Lung (tissue), 12 donors: ENCODE data around the gene GSK3A. TPM values are rescaled to one million over a fixed set of nuclear protein-coding genes. Genes with fewer than 3 reads are reported as not detected.

Experiments used
- ATAC-seq: fragments of 200-7000 bp; cut with Tn5 transposase; one replicate; pipeline ENCODE4 v1.9.1; 2020; ENCODE audit warnings: moderate number of reproducible peaks; ENCODE audit not compliant: insufficient read depth, low FRiP score
- DNase-seq, 3 donors: peaks; one replicate each; pipeline ENCODE4 v3.0.0-alpha.2; 2013 to 2017
- H3K27ac ChIP-seq, 2 donors: one replicate each; pipeline ENCODE4 v1.5.1; 2013; ENCODE audit warnings: mild to moderate bottlenecking in 2 of 2, moderate library complexity in 2 of 2, control low read depth in 1 of 2, inconsistent platforms in 1 of 2, low read depth in 1 of 2, low read length in 1 of 2
- H3K27me3 ChIP-seq, 3 donors: one replicate each; pipeline ENCODE4 v1.5.1; 2013; ENCODE audit warnings: low read length in 2 of 3; ENCODE audit not compliant: control insufficient read depth in 3 of 3, insufficient read depth in 3 of 3
- H3K36me3 ChIP-seq, 4 donors: one replicate each; pipeline ENCODE4 v1.5.1; 2013; ENCODE audit warnings: low read length in 4 of 4, mild to moderate bottlenecking in 1 of 4, moderate library complexity in 1 of 4; ENCODE audit not compliant: control insufficient read depth in 4 of 4, insufficient read depth in 4 of 4
- H3K4me1 ChIP-seq, 5 donors: one replicate each; pipeline ENCODE4 v1.5.1; 2013; ENCODE audit warnings: low read length in 5 of 5, mild to moderate bottlenecking in 2 of 5, moderate library complexity in 1 of 5; ENCODE audit not compliant: control insufficient read depth in 5 of 5, insufficient read depth in 5 of 5
- H3K4me3 ChIP-seq: one replicate; pipeline ENCODE4 v1.5.1; 2013; ENCODE audit warnings: mild to moderate bottlenecking, control low read depth, moderate library complexity
- H3K9ac ChIP-seq, 2 donors: one replicate each; pipeline ENCODE4 v1.5.1; 2013; ENCODE audit warnings: low read length in 2 of 2, control low read depth in 1 of 2; ENCODE audit not compliant: insufficient read depth in 1 of 2
- H3K9me3 ChIP-seq, 4 donors: one replicate each; pipeline ENCODE4 v1.5.1; 2013; ENCODE audit warnings: low read length in 3 of 4, mild to moderate bottlenecking in 1 of 4, moderate library complexity in 1 of 4; ENCODE audit not compliant: control insufficient read depth in 4 of 4, insufficient read depth in 3 of 4
- CTCF ChIP-seq: IDR thresholded peaks from 2 replicates; pipeline ENCODE4 v1.5.1; 2012; ENCODE audit warnings: mild to moderate bottlenecking; ENCODE audit errors: control extremely low read depth, extremely low read depth
- WGBS, 2 donors: extraction: QIAGEN DNeasy Blood & Tissue Kit; methylation state at CpG; one replicate each; pipeline ENCODE4 v1.1.7; 2013; 5-methylcytosine and 5-hydroxymethylcytosine counted together
- polyA plus RNA-seq, 2 donors: library from polyadenylated mRNA; stranded (reverse); fragments of 200-250 nt; gene quantifications; one replicate each; pipeline ENCODE4 v1.2.1, GENCODE V29; 2013
- total RNA-seq, 2 donors: library from RNA; depleted of rRNA in 1 of 2; stranded (reverse); fragments of >200 nt in 1 of 2; gene quantifications; one replicate each; pipeline ENCODE4 v1.2.1, GENCODE V29; 2014 to 2021
- donor health status: control.
- donor health status: control.
- donor health status: Bipolar disorder and iron deficiency.
- donor health status: healthy.
- donor health status: DM: yes; HTN: yes; CAD: no.

Gene GSK3A
- total and polyA plus RNA-seq, 4 donors, result 23.7 to 54.2 (median 46.2) TPM

GRCh38 chr19:42207767-42208271 lies 34.6 kb downstream of the GSK3A start:
- ATAC-seq (no peak), DNase-seq (no peak)
- no peaks in the 10 kb centered on the region for H3K27me3 ChIP-seq
- H3K4me1 ChIP-seq, result no peaks in the 10 kb centered on the region
- TF ChIP-seq CTCF, result no peak
- H3K9me3 ChIP-seq, result no peaks in the 10 kb centered on the region
- 54 to 78% methylated on average over 6 of the region's 6 CpGs for WGBS, 2 donors
- peak overlapping the region in 1 of 2 donors; percentile 15 for H3K27ac ChIP-seq
- no peak overlapping the region for H3K9ac ChIP-seq
- peaks cover 7 to 50% (median 14%) of the 10 kb centered on the region in 4 donors for H3K36me3 ChIP-seq
- no peak overlapping the region for H3K4me3 ChIP-seq

GRCh38 chr19:42206871-42207755 lies 35.3 kb downstream of the GSK3A start:
- peak overlapping the region in 1 of 2 donors; percentile 43 for H3K27ac ChIP-seq
- no peaks in the 10 kb centered on the region for H3K9me3 ChIP-seq
- TF ChIP-seq CTCF, result no peak
- no peaks in the 10 kb centered on the region for H3K27me3 ChIP-seq
- no peaks in the 10 kb centered on the region for H3K4me1 ChIP-seq
- DNase-seq (no peak), ATAC-seq (no peak)
- H3K36me3 ChIP-seq, result peaks cover 7 to 55% (median 14%) of the 10 kb centered on the region in 4 donors
- H3K9ac ChIP-seq, result no peak overlapping the region
- no peak overlapping the region for H3K4me3 ChIP-seq
- WGBS, 2 donors, result 88 to 89% methylated on average over 14 of the region's 14 CpGs

- Histone ChIP-seq H3K4me1 (no peaks in the 10 kb centered on the region), H3K4me3 (no peak overlapping the region), H3K27me3 (no peaks in the 10 kb centered on the region), H3K9me3 (no peaks in the 10 kb centered on the region), H3K27ac (no peak overlapping the region), H3K36me3 (peaks cover 7 to 64% (median 12%) of the 10 kb centered on the region in 4 donors), H3K9ac (no peak overlapping the region)
- DNase-seq (no peak), ATAC-seq (no peak)
- no peak for TF ChIP-seq CTCF
- 88 to 95% methylated on average over 6 of the region's 6 CpGs for WGBS, 2 donors
These were observed 37.7 kb downstream of the GSK3A start for GRCh38 chr19:42204664-42205063.
